NCI-H524 treated with DMSO at 0.1 percent for 48 hours (cell line): Measurements from ENCODE around the gene MFSD6.
"Not testable (repeated sequence)": the region's sequence is repeated elsewhere in the genome, so short reads cannot be mapped to it uniquely, and the experiment has no call there.

Experiments
- DNase-seq: peaks from one replicate; lab custom pipeline; 2025; lab: John Stamatoyannopoulos, UW

The MFSD6 gene

DNA sequence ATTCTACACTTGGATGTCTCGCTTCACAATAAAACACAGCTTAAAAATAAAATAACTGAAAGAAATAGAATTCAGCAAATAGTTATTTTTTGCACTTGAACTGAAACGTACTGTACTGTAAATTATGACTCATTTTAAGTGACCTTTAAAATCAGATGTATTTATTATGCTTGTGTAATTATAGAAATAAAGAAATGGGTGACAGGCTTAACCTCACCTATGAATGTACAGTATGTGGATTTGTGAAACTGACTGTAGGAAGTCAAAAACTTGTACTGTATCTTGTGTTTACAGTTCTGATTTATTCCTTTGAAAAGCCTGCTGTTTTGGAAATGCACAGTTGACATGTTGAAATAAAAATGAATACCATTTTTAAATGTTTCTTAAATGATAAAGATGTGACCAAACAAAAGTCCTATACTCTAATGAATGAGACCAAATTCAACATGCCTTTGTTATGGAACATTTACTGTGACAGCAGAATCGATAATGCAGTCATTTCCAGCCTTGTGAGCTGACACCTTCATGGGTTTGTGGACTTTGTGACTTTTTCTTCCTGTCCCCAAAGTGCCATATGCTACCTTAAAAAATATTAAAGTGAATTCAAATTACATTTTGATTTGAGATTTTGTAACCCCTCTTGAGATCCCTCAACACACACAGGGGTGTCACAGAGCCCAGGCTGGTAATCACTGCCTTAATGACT lies 93.7 kb downstream of the MFSD6 start:
- no peak for DNase-seq

DNA sequence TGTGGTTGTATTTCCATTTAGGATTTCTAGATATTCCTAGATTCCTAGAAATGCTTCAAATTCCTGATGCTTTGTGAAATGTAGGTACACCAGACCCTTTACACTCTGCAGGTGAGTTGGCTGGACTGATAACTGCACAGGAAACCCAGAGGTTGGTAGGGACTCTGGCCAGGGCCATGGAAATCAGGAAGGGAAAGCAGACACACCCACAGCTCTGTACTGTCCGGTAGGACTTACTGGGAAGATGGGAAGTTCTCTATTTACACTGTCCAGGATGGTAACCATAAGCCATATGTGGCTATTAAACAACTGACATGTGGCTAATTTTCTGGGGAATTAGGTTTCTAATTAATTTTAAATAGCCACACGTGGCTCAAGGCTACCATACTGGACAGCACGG lies 94.9 kb downstream of the MFSD6 start:
- no peak for DNase-seq

DNA sequence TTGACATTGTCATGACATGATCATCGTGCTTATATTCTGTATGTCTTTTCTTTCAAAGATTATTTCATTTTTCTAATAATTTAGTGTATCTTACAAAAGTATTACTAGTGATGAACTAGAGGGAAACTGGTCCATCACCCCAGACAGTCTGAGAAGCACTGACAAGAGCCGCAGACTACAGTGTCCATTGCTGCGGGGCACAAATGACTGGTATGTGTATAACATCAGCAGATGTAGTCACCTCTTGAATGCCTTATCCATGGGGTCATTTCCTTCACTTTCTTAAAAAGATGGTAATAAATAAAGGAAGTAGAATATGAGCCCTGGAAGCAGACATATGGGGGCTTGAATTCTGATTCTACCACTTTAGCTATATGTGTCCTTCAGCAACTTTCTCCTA lies 96.8 kb downstream of the MFSD6 start:
- DNase-seq = no peak

DNA sequence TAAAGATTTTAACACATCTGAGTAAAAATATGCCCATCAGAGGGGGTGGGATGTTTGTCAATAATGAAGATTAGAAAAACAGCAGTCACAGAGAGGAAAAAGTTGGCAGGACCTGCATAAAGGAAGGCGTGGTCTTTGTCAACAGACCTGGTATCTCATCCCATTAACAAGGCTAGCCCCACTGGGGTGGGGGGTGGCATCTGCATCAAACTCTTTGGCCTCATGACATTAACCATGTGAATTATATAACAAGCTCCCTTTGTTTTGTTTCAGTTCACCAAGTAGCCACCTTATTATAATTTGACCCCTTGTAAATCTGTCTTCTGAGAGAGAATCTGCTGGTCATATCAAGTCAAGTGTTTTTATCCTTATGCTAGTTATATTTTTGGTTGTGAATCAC lies 97.5 kb downstream of the MFSD6 start:
- no peak for DNase-seq

DNA sequence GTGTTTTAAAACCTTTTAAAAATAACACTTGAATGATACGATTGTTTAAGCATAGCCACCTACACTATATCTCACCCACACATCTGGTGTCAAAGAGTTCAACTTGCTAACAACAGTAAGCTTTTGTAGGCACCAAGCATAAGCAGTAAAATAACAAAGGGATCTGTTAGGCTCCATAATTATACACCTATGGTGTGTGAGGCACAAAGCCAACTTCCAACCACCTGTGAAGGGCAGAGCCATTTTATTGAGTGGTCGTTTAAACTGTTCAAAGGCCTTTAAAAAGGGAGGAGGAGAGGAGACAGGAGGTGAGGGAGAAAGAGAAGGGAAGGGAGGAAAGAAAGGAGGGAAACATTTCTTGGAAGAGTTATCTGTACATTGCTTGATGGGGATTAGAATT lies 98.5 kb downstream of the MFSD6 start:
- no peak for DNase-seq

DNA sequence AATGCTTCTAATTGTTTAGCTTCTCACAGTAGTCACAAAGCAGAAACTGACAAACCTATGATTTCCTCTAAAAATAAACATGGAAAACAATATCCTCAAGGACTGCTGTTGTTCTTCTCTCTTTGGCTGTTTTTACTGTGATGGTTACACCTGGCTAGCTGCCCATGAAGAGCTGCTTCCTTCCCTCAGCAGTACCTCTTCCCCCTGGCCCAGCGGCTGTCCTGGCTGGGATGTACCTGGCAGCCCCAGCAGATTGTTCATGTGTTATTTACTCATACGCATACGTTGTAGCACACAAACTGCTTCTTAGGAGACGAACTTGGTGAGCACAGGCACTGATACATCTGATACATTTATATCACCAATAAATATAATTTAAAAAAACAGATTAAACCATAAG lies 99.0 kb downstream of the MFSD6 start:
- DNase-seq = no peak

DNA sequence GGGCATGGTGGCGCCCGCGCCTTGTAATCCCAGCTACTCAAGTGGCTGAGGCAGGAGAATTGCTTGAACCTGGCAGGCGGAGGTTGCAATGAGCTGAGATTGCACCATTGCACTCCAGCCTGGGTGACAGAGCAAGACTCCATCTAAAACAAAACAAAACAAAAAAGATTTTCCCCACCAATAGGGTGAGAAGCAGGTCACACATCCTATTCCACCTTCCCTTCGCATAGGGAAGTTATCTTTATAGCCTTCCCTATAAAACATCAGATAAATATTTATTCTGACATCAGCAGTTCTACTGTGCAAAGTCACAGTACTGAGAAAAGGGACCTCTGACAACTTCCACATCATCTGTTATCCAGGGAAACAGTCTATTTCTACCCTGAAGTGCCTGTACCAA lies 101.7 kb downstream of the MFSD6 start:
- not testable (repeated sequence) for DNase-seq

DNA sequence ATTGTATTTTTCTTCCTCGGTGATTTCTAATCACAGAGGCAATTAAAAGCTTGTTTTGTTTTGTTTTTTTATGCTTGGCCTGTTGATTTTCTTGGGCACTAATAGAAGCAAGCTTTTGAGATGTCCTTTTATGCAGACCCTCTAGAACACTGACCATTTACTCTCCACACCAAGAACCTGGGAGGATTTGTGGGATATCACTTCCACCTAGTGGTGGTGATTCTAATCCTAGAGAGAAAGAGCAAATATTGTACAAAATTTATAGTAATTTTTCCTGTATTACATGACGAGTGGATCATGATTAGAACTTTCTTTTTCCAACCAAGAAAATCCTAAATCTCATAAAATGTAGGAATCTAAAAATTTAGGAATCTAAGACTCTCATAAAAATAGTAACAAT lies 102.9 kb downstream of the MFSD6 start:
- no peak for DNase-seq

DNA sequence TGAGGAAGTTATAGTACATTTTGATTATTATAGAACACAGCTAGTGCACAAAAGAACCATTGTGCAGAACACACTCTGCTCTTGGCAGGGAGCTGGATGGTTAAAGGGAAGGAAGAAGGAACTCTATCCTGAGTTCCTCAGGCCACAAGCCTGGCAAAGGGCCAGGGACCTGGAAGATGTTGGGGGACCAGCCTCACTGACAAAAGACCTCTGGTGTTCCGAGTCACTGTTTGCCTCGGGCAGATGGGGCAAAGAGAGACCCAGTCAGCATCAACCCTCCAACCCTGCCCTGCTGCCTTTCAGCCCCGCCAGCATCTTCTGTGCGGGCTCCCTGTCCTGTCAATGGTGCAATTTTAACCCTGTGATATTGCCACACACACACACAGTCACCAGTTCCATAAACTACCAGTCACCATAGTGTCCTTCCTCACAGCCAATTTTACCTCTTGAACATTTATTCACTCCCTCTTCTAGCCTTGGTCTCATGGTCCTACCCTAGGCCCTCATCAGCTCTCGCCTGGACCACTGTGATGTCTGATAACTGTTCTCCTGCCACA lies 104.5 kb downstream of the MFSD6 start:
- no peak for DNase-seq

DNA sequence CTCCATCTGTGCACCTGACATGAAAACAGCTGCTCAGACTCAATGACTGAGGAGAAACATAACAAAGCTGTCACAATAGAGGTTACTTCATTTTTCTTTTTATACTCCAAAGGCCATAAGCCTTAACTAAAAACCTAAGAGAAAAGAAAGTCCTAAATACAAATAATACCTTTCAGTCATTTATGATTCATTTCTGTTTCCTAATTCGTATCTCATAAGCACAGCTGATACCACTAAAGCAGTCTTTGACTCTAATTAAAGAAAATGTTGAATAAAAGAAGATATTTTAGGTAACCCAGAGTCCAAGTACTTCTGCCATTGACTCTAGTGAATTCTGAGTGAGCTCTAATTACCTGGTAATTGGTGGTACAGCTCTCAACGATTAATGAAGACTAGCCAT lies 105.7 kb downstream of the MFSD6 start:
- no peak for DNase-seq

DNA sequence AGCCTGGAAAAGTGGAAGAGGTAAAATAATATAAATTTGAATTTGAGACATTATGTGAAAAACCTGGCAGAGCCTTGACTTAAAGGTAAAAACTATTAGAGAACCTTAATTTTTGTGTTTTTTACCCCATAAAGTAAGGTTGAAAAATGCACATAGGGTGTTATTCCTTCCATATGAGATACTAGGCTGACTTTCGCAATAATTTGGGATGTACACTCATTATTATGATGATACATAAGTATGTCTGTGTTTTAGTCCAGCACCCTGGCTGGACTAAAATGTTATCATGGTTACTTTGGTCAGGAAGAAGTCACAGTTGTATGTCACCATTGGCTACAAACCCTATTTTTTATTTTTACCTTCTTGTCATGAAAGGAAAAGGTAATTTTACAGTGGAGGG lies 106.5 kb downstream of the MFSD6 start:
- DNase-seq = no peak

DNA sequence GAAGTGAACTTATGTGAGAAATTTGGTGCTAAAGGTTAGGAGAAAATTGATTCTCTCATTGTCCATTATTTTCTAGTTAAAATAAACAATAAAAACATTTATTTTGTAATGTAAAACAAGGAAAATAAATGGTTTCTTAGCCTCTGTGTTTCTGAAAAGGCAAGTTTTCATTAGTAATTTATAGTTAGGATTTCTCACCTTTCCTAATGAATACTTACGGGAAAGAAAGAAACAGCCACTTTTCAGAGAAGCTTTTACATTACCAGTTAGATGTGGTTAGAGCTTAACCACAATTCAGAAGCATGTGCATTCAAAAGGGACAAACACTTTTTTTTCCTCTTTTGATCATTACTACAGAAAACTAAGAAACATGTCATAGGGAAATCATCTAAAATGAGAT lies 107.5 kb downstream of the MFSD6 start:
- DNase-seq = no peak

DNA sequence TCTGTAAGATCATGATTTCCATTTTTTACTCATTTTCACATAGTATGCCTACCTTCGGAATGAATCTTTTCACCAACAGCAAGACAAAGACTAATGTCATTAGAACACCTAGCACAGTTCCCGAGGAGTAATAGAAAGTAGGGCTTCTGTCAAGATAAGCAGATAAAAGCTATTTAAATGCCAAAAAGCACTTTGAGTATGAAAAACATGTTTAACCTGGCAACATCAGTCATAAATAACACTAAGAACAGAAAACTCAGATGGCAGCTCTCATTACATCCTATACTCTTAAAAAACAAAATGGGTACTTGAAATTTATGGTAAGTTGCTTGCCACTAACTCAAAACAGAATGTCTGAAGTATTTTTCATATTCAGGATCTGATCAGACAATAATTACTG lies 109.3 kb downstream of the MFSD6 start:
- DNase-seq = no peak

DNA sequence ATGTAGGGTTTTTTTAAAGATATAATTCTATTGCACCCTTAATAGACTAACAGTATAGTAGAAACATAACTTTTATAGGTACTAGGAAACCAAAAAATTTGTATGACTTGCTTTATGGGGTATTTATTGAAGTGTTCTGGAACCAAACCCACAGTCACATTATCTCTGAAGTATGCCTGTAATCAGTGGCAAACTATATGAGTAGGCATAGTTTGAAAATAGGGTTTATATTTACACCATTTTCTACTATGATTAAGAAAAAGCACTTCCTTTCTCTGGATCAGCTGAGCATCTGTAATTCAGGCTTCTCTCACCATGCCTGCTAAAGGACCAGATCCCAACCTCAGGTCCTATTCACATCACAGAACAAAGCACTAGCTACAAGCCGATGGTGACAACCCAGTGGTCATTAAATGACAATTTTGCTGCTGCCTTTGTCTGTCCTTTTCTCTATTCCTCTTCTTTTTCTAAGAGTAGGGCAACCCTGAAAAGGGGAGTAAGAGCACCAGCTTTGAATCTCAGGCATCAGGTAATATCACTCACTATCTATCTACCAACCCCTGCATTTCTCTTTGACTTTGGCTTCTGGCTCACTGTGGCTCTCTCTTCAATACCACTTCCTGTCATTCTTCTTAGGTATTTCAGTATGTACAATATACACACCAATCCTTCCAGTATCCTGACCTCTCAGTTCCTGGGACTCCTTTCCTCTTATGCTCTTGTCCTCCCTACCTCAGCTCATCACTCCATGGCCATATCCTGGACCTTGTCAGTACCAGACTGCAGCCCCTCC lies 112.0 kb downstream of the MFSD6 start:
- DNase-seq = no peak

DNA sequence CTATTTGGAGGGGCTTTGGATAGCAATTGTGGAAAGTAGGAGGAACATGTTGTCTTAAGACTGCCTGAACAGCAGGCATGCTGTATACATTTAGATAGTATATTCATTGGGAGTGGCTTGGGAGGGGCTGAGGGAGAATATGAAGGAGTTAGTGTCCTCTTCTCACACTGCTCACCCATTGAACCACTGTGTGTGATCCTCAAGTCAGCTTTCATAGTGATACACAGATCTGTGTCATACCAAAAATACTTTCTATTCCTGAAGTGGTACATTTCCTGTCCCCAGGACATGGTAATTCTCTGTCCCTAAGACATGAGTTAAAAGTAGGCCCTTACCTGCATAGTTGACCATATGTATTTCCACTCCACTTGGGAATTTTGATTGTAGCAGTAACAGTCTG lies 116.8 kb downstream of the MFSD6 start:
- no peak for DNase-seq

DNA sequence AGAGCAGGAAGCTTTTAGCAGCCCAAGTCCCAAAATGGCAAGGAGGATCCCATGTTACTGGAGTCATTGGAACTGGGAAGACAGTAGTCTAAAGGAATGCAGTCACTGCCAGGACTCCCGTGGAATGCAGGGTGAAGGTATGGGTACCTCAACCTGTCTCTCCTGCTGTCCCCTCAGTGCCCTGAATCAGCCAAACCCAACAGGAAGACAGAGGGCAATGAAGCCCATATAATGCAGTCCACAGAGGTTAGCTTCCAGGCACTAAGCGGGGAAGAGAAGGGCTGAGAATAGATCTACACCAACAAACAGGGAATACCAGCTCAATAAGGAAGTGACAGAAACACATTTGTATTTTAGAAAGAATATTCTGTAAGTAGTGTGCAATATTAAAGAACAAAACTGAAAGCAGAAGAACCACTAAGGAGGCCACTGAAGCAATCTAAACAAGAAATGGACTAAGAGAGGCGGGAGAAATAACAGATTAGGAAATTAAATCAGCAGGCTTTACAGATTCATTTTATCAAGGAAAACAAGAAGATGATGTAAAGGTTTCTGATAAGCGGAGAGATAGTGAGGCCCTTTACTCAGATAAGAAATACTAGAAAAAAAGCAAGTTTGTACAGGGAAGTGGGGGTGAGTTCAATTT lies 118.1 kb downstream of the MFSD6 start:
- DNase-seq = no peak

DNA sequence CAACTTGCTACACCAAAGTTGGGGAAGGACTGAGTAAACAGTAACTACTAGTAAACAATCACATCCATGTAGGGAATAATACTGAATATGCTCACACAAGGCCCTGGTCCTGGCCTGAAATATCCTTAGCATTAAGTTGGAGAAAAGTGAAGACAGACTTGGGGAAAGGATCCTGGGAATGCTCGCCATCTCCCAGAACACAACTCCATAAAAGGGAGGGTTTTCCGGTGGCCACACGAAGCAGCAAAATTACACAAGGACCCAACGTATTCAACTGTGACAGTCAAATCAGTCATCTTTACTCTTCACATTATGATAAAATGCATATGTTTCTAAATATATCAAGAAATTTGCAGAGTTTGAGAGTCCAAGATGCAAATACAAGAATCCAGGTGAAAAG lies 119.1 kb downstream of the MFSD6 start:
- DNase-seq = no peak

DNA sequence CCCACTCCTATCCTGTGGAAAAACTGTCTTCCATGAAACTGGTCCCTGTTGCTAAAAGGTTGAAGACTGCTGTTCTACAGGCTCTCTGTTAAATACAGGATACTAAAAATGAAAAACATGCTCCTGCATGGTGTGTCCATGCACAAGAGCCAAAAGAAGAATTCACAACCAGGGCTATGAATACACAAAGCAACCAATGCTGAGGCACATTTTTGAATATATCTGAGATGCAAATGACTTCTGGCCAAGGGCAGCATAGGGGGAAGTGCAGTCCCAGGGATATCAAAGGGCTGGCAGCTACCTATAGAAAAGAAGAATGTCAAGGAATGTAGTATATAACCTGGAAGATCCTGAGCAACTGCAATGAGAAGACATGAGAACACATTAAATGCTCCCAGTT lies 119.8 kb downstream of the MFSD6 start:
- no peak for DNase-seq

DNA sequence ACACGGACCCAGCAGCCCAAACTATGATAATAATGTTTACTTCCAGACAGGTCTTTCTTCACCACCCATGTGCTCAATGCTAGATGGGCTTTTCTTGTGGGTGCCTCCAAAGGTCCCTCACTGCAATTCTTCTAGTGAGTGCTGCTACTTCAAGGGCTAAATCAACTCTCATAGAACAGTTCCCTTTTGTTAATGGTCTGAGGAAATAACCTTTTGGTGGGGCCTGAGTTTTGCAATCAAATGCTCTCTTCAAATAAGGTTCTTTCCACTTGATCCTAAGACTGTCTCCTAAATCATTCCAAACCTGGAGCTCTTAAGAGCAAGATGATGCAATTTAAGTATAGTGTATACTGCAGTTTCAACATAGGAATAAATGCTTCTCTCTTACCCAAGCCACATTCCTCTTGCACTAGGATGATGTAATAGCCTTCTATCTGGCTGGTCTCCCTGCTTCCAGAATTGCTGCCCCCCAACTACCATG lies 120.4 kb downstream of the MFSD6 start:
- DNase-seq = no peak

DNA sequence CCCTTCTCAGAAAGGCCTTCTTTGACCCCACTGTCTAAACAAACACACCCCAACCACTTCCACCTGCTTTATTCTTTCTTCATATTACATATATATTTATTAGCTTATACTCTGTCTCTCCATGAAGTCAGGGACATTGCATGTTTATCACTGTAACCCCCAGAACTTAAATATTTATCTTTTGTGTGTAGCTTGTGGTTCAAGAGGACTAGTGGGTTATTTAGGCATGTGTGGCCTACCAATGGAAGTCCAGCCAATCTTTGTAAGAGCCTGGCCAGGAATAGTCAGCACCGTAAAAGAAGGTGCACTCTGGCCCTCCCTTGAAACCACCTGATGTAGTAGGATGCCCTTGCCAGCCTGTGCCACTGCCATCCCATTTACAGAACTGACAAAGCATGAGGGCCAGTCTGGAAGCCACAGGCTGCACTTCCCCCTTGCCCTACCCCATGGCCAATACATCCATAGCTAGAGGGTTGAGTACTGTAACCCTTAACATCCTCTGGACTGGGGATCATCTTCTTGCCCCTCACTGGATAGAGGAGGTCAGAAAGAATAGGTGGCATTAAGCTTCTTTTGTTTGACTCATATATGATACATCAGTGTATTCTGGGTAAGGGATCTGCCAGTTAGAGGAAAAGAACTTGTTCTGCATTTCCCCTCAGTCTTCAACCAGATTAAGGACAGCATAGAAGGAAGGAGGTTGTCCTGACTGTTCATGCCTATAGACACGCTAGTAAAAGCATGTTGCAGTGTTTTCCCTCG lies 121.5 kb downstream of the MFSD6 start:
- DNase-seq = no peak

DNA sequence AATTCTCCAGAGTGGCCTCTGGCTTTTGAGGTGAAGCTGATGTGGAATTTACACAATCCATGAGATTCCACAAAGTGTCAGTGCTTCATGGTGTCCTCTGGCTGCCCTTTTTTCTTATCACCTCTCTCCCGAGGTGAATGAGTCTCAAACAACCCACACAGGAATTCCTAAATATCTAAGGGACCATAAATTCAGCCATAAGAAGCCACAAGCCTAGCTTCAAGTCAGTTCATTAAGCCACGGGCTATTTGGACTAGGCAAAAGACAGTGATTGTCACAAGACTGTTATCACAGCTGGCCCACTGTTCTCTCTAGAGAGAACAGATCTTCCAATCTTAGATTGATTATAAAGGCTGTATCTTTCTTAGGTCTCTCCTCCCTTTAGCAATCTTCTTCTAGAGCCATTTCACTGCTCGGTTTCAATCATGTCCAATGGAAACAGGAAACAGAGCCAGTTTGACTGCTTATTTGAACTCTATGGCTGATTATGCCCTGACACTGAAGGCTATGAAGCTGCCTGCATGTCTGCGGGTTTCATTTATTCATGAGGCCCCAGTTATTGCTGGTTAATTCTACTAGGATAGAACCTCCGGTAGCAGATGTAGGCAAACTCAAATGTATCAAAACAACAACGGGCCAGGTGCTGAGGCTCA lies 122.2 kb downstream of the MFSD6 start:
- DNase-seq = no peak

DNA sequence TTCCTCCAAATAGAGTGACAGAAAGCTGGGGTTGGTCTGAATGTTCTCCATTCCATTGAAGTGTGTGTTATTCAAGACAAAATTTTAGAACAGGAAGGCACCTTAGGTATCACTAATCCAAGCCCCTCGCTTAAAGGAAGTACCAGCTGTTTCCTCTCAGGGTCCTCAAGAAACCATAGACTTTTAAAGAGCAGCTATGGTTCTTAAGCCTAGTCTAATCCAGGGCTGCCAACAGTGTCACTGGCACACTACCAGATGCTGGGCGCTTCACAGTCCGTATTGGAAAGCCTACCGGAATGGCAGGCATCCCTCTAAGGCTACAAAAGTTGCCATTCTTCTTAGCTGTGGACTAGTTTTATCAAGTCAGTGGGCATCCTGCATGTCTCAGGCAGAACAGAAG lies 124.4 kb downstream of the MFSD6 start:
- DNase-seq = peak; percentile 70
